Stomach (tissue), 4 donors: ENCODE results near the gene PLCXD3.

Experiments
- CTCF ChIP-seq, 7 experiments: fragments of 450-650 bp in 4 of 7; fragments of 200-600 bp in 3 of 7; sonication (generic) in 3 of 7; IDR thresholded peaks; one replicate each; pipeline ENCODE4 v1.5.1; 2016 to 2019; ENCODE audit warnings: antibody characterized with exemption in 7 of 7, control low read depth in 2 of 7, mild to moderate bottlenecking in 1 of 7
- POLR2AphosphoS5 ChIP-seq, 3 donors: sonication (generic); formaldehyde crosslinking; IDR thresholded peaks; one replicate each; pipeline ENCODE4 v1.6.1; 2016; ENCODE audit warnings: antibody characterized with exemption in 3 of 3

DNA sequence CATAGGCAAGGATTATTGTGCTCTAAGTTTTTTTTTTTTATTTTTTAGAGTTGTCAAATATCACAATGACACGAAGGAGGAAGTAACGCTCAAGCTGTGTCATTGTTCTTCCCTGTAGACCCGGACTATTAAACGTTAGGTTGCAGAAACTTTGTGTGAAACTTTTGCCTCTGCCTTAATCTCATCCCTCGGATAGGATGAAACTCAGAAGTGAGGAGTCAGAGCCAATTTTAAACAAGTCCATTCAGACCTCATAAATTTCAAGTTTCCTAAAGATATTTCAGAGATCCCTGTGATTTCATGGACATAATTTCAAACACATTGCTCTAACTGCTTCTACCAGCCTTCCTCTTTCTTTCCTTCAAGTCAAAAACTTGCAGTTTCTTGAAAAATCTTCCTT lies 198.3 kb downstream of the PLCXD3 start:
- TF ChIP-seq POLR2AphosphoS5 (IDR thresholded peaks at IDR 0.05) (no peak), CTCF (IDR thresholded peaks at IDR 0.05) (no peak)
